Esophagus squamous epithelium (tissue), 5 donors: Measurements from ENCODE around the gene SEMA7A. TPM values are rescaled to one million over a fixed set of nuclear protein-coding genes. Genes with fewer than 3 reads are reported as not detected.
A peak's percentile ranks its signal among the peaks of the same experiment; 100 is the strongest.

Experiments
- DNase-seq: peaks from one replicate; lab custom pipeline; 2025; lab: John Stamatoyannopoulos, UW
- H3K27ac ChIP-seq, 4 donors: fragments of 200-600 bp; sonication (generic); one replicate each; pipeline ENCODE4 v1.5.1; 2016 to 2019; ENCODE audit warnings: mild to moderate bottlenecking in 1 of 4
- H3K27me3 ChIP-seq, 4 donors: fragments of 200-600 bp; sonication (generic); 1 replicate in 3 of 4; 2 replicates in 1 of 4; pipeline versions ENCODE4 v1.5.1 to v1.6.0; 2017 to 2021; ENCODE audit warnings: antibody characterized with exemption in 1 of 4
- H3K36me3 ChIP-seq, 3 donors: fragments of 200-600 bp; sonication (generic); one replicate each; pipeline ENCODE4 v1.5.1; 2016 to 2019
- H3K4me1 ChIP-seq, 3 donors: fragments of 200-600 bp; sonication (generic); one replicate each; pipeline ENCODE4 v1.5.1; 2017 to 2019
- H3K4me3 ChIP-seq, 4 donors: fragments of 200-600 bp; sonication (generic); 1 replicate in 3 of 4; 2 replicates in 1 of 4; pipeline ENCODE4 v1.5.1; 2016 to 2019; ENCODE audit warnings: mild to moderate bottlenecking in 2 of 4, moderate library complexity in 1 of 4
- H3K9me3 ChIP-seq, 3 donors: fragments of 200-600 bp; sonication (generic); one replicate each; pipeline ENCODE4 v1.5.1; 2016 to 2019
- CTCF ChIP-seq, 6 experiments: fragments of 450-650 bp in 4 of 6; fragments of 200-600 bp in 2 of 6; sonication (generic) in 2 of 6; IDR thresholded peaks; one replicate each; pipeline ENCODE4 v1.5.1; 2016 to 2019; ENCODE audit warnings: antibody characterized with exemption in 6 of 6, mild to moderate bottlenecking in 4 of 6, moderate library complexity in 4 of 6
- POLR2A ChIP-seq, 4 donors: fragments of 450-650 bp; IDR thresholded peaks; one replicate each; pipeline ENCODE4 v1.6.1; 2017; ENCODE audit warnings: antibody characterized with exemption in 4 of 4, mild to moderate bottlenecking in 4 of 4, moderate library complexity in 3 of 4
- WGBS, 2 donors: methylation state at CpG; one replicate each; pipeline ENCODE4 v1.1.5; 2018; 5-methylcytosine and 5-hydroxymethylcytosine counted together
- intact Hi-C: fragments of 100-400 bp; cut with DNase I; formaldehyde crosslinking; loops from one replicate; pipeline ENCODE4 v1.15.0; 2022
- total RNA-seq, 4 donors: library from RNA; depleted of rRNA; stranded (reverse); fragments of >200 nt; gene quantifications; one replicate each; pipeline ENCODE4 v1.1.0, GENCODE V29; 2016
- donor health status: DM: yes; HTN: yes; CAD: no.

The SEMA7A gene
- total RNA-seq, 4 donors from 2014 or later, result 1.2 to 7.5 (median 2.9) TPM

GRCh38 chr15:74438721-74439316, 5.1 kb upstream of the SEMA7A start:
- Histone ChIP-seq H3K27me3 (peaks cover 0 to 3% (median 0%) of the 10 kb centered on the region in 4 donors), H3K27ac (no peak overlapping the region), H3K9me3 (no peaks in the 10 kb centered on the region), H3K4me1 (peaks cover 0 to 11% (median 0%) of the 10 kb centered on the region in 3 donors), H3K36me3 (no peaks in the 10 kb centered on the region), H3K4me3 (no peak overlapping the region)
- intact Hi-C loops, result no loop called here
- WGBS, 2 donors, result 0% methylated on average over 2 of the region's 2 CpGs; no CpG with 5 or more reads in 1 of the 2 donors
- DNase-seq, result peak; percentile 13
- TF ChIP-seq CTCF (IDR thresholded peaks at IDR 0.05) (peak; percentile 68 to 91 (median 88)), POLR2A (IDR thresholded peaks at IDR 0.05) (no peak)

GRCh38 chr15:74438206-74438605, 4.4 kb upstream of the SEMA7A start:
- no peaks in the 10 kb centered on the region for H3K36me3 ChIP-seq
- intact Hi-C loops, result no loop called here

GRCh38 chr15:74434263-74435136, 742 bp upstream of the SEMA7A start:
- Histone ChIP-seq H3K9me3 (no peaks in the 10 kb centered on the region), H3K27ac (peak overlapping the region; percentile 36 to 81 (median 68)), H3K4me3 (peak overlapping the region; percentile 47 to 90 (median 58)), H3K36me3 (no peaks in the 10 kb centered on the region), H3K27me3 (peaks cover 0 to 46% (median 8%) of the 10 kb centered on the region in 4 donors), H3K4me1 (peaks cover 6 to 32% (median 10%) of the 10 kb centered on the region in 3 donors)
- TF ChIP-seq CTCF (IDR thresholded peaks at IDR 0.05) (no peak), POLR2A (IDR thresholded peaks at IDR 0.05) (no peak)
- intact Hi-C loops, result loop anchor here (2.0 kb wide), 1 partner anchor 52 kb away; no protein-coding TSS in a partner anchor
- no peak for DNase-seq
- WGBS, 2 donors, result 63 to 87% methylated on average over 9 to 12 of the region's 16 CpGs

More at GRCh38 chr15:74438206-74438605, 4.4 kb upstream of the SEMA7A start:
- TF ChIP-seq CTCF (IDR thresholded peaks at IDR 0.05) (no peak), POLR2A (IDR thresholded peaks at IDR 0.05) (no peak)
- H3K4me1 ChIP-seq, result peaks cover 0 to 17% (median 1%) of the 10 kb centered on the region in 3 donors
- WGBS, 2 donors, result 45 to 50% methylated on average over 2 of the region's 2 CpGs
- H3K9me3 ChIP-seq, result no peaks in the 10 kb centered on the region
- no peak overlapping the region for H3K4me3 ChIP-seq
- H3K27ac ChIP-seq, result no peak overlapping the region
- peaks cover 0 to 9% (median under 1%) of the 10 kb centered on the region in 4 donors for H3K27me3 ChIP-seq
- no peak for DNase-seq

GRCh38 chr15:74432968-74433591, 678 bp downstream of the SEMA7A start:
- peaks cover 6 to 46% (median 10%) of the 10 kb centered on the region in 3 donors for H3K4me1 ChIP-seq
- H3K9me3 ChIP-seq, result no peaks in the 10 kb centered on the region
- H3K27me3 ChIP-seq, result peaks cover 0 to 58% (median 8%) of the 10 kb centered on the region in 4 donors
- no peak for TF ChIP-seq POLR2A (IDR thresholded peaks at IDR 0.05)
- TF ChIP-seq CTCF (IDR thresholded peaks at IDR 0.05), result no peak
- H3K36me3 ChIP-seq, result no peaks in the 10 kb centered on the region
- DNase-seq, result no peak
- peak overlapping the region; percentile 17 to 81 (median 66) for H3K27ac ChIP-seq
- 0% methylated on average over 8 of the region's 64 CpGs; no CpG with 5 or more reads in 1 of the 2 donors for WGBS, 2 donors
- intact Hi-C loops, result no loop called here
- peak overlapping the region; percentile 47 to 90 (median 58) for H3K4me3 ChIP-seq
